ENCODE measurements around the gene FAM83B. TPM values are rescaled to one million over a fixed set of nuclear protein-coding genes. Genes with fewer than 3 reads are reported as not detected.
"Not testable (repeated sequence)": the region's sequence is repeated elsewhere in the genome, so short reads cannot be mapped to it uniquely, and the experiment has no call there.

Gene FAM83B
- total RNA-seq, 4 donors from 2014 or later, result 116 to 152 (median 129) TPM

DNA sequence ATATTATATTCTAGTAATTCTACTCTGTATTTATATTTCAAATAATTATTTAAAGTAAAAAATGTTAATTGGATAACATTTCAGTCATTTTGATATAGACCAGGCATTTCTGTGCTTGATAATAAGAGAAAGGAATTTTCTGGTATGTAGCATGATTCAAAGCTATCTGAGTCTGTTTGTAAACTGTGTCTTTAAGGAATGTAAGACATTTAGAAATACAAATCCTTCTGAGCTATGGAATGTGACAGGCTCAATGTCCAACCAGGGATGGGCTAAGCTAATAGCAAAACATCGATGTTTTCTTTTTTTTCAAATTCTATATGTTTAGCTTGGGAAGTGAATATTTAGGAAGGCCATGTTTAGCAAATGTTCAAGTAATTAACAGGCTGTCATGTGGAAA is 41.5 kb upstream of the FAM83B start:
- no peak for DNase-seq (ENCODE audit: low spot score in 2 of 2)
- intact Hi-C loops (cut with DNase I; ENCODE audit: low total_unique reads), result no loop called here
- no peak overlapping the region for H3K4me3 ChIP-seq (ENCODE audit: low read depth, poor library complexity, severe bottlenecking)
- 38 to 64% methylated on average over 1 of the region's 1 CpG for WGBS, 2 donors
- no peak for TF ChIP-seq POLR2A (IDR thresholded peaks at IDR 0.05)
- TF ChIP-seq, protein P1, sequence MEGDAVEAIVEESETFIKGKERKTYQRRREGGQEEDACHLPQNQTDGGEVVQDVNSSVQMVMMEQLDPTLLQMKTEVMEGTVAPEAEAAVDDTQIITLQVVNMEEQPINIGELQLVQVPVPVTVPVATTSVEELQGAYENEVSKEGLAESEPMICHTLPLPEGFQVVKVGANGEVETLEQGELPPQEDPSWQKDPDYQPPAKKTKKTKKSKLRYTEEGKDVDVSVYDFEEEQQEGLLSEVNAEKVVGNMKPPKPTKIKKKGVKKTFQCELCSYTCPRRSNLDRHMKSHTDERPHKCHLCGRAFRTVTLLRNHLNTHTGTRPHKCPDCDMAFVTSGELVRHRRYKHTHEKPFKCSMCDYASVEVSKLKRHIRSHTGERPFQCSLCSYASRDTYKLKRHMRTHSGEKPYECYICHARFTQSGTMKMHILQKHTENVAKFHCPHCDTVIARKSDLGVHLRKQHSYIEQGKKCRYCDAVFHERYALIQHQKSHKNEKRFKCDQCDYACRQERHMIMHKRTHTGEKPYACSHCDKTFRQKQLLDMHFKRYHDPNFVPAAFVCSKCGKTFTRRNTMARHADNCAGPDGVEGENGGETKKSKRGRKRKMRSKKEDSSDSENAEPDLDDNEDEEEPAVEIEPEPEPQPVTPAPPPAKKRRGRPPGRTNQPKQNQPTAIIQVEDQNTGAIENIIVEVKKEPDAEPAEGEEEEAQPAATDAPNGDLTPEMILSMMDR (IDR thresholded peaks at IDR 0.05), result no peak

DNA sequence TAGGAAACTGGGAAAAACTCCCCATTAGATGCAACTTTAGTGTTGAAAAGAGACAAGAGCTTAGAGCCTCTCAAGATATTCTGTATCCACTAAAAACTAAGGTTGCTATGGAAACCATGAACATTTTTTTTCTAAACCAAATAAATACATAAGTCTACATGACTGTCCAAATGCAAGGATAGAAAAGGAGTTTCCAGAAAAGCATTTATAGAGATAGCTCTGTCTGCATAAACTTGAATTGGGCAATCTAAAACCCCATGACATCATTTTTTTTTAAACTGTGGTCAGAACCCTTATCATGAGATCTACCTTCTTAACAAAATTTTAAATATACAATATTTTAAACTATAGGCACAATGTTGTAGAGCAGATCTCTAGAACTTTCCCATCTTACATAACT is 36.4 kb upstream of the FAM83B start:
- no peak for DNase-seq (ENCODE audit: low spot score in 2 of 2)
- H3K4me3 ChIP-seq (ENCODE audit: low read depth, poor library complexity, severe bottlenecking), result no peak overlapping the region
- intact Hi-C loops (cut with DNase I; ENCODE audit: low total_unique reads), result no loop called here
- no peak for TF ChIP-seq POLR2A (IDR thresholded peaks at IDR 0.05)
- TF ChIP-seq, protein P1 (IDR thresholded peaks at IDR 0.05), result no peak

GRCh38 chr6:54813892-54814291 is 32.7 kb upstream of the FAM83B start:
- DNase-seq (ENCODE audit: low spot score in 2 of 2), result no peak
- TF ChIP-seq POLR2A (IDR thresholded peaks at IDR 0.05), result no peak
- TF ChIP-seq, protein P1 (IDR thresholded peaks at IDR 0.05), result no peak
- intact Hi-C loops (cut with DNase I; ENCODE audit: low total_unique reads), result no loop called here
- no peak overlapping the region for H3K4me3 ChIP-seq (ENCODE audit: low read depth, poor library complexity, severe bottlenecking)
- 64 to 66% methylated on average over 3 of the region's 3 CpGs for WGBS, 2 donors

GRCh38 chr6:54817236-54817635 is 29.3 kb upstream of the FAM83B start:
- no peak for DNase-seq (ENCODE audit: low spot score in 2 of 2)
- TF ChIP-seq POLR2A (IDR thresholded peaks at IDR 0.05), result no peak
- TF ChIP-seq, protein P1 (IDR thresholded peaks at IDR 0.05), result no peak
- WGBS, 2 donors, result 46 to 57% methylated on average over 2 of the region's 2 CpGs
- no peak overlapping the region for H3K4me3 ChIP-seq (ENCODE audit: low read depth, poor library complexity, severe bottlenecking)
- intact Hi-C loops (cut with DNase I; ENCODE audit: low total_unique reads), result no loop called here

DNA sequence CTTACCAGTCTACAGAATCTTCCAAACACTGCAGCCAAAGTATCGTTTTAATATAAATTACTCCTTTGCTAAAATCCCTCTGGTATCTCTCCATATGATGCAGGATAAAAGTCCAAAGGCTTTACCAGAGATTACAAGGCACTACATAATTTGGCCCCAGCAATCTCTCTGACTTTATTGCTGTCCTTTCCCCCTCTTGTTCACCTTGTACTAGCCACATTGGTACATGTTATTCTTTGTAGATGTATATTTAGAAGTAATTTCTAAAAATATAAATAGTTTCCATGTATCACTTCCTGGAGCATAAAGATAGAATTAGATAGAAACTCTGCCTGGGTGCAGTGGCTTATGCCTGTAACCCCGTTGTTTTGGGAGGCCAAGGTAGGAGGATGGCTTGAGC is 28.7 kb upstream of the FAM83B start:
- intact Hi-C loops (cut with DNase I; ENCODE audit: low total_unique reads), result no loop called here
- DNase-seq (ENCODE audit: low spot score in 2 of 2), result no peak
- no peak for TF ChIP-seq POLR2A (IDR thresholded peaks at IDR 0.05)
- TF ChIP-seq, protein P1 (IDR thresholded peaks at IDR 0.05), result no peak
- 62 to 75% methylated on average over 2 of the region's 2 CpGs for WGBS, 2 donors
- H3K4me3 ChIP-seq (ENCODE audit: low read depth, poor library complexity, severe bottlenecking), result no peak overlapping the region

- H3K4me3 ChIP-seq (ENCODE audit: low read depth, poor library complexity, severe bottlenecking); intact Hi-C loops (cut with DNase I; ENCODE audit: low total_unique reads); DNase-seq (ENCODE audit: low spot score in 2 of 2): not testable (repeated sequence)
- WGBS, 2 donors, result 83 to 88% methylated on average over 2 to 6 of the region's 6 CpGs
Observed at GRCh38 chr6:54824225-54824624, 22.3 kb upstream of the FAM83B start.
